22Rv1 (cell line): ENCODE data around the gene SLC25A21.

Experiments
- CTCF ChIP-seq: fragments of 450-650 bp; IDR thresholded peaks from 2 replicates; pipeline ENCODE4 v1.5.1; 2017; ENCODE audit warnings: mild to moderate bottlenecking
- ZFX ChIP-seq: fragments of 450-650 bp; IDR thresholded peaks from 2 replicates; pipeline ENCODE4 v1.6.1; 2017; ENCODE audit warnings: antibody characterized with exemption, borderline replicate concordance

GRCh38 chr14:36721877-36722276 is 450.5 kb downstream of the SLC25A21 start:
- TF ChIP-seq CTCF (no peak), ZFX (no peak)
